HG02981 (cell line): ENCODE data around the gene TDRD7.

Source experiments
- ATAC-seq: cut with Tn5 transposase; IDR thresholded peaks from one replicate; pipeline ENCODE4 v1.9.1; 2021; ENCODE audit warnings: mild to moderate bottlenecking, moderate library complexity; ENCODE audit not compliant: unreplicated experiment

The TDRD7 gene

DNA sequence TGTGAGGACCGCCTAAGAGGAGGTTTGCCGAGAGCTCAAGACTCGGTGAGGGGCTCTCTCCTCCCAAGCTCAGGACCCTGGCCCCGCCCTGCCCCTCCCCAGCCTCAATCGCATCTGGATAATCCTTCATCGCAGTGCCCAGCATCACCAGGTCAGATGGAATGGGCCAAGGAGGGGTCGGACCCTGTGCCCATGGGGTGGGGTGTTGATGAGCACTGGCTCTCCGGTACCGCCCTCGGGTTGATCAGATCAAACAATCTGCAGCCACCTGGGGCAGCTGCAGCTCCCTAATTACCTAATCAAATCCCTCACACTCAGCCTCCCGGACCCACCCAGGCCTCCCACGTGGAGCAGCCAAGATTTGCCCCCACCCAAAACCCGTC, 24.4 kb upstream of the TDRD7 start:
- ATAC-seq, result no peak

DNA sequence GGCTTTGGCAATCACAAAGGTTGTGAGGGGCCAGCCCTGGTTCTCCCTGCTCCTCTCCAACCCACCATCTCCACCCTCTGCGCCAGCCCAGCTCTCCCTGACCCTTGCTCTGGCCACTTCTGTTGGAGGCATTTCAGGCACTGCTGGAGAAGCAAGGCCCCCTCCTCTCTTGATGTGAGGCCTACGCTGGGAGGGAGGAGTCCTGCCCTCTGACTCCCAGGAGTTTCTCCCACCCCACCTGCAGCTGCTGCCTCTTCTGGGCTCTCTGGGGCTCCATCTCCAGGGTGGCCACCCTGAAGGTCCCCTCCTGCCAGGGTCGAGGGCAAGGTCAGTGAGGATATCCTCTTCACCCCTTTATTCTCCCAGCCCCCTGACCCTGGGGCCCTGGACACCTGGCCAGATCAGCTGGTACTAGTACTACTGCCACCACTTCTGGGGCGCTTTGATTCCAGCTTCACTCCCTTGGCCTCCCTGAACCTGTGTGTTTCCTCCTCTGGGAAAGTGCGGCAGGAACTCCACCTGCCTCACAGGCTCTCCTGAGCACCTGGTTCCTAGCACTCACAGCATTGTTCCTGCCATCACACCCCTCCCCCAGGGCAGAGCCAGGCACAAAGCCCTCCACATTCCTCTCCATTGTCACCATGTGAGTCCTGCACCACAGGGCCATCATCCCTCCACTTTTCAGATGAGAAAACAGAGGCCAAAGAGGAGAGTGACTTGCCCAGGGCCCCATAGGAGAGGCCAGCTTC, 23.8 kb upstream of the TDRD7 start:
- no peak for ATAC-seq

DNA sequence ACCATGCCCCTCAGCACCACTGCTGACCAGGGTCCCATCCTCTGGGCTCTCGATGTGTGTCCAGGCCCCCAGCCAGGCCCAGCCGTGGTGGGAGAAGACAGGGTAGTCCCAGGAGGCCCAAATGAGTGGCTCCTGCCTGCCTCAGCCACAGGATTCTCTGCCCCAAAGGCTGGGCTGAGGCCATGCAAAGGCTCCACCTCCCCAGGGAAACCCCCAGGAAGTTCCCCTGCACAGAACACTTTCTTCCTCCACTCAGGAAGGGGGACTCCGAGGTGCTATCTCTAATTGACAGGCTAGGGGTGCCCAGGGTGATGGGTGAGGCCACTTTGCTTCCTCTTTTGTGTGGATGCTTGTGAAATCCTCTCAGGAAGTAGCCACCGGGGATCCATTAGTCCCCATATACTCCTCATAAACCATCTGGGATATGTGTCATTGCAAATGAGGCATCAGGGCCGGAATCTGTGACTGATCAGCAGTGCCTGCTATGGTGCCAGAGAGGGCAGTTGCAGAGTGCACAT, 23.1 kb upstream of the TDRD7 start:
- peak; percentile 74 for ATAC-seq

DNA sequence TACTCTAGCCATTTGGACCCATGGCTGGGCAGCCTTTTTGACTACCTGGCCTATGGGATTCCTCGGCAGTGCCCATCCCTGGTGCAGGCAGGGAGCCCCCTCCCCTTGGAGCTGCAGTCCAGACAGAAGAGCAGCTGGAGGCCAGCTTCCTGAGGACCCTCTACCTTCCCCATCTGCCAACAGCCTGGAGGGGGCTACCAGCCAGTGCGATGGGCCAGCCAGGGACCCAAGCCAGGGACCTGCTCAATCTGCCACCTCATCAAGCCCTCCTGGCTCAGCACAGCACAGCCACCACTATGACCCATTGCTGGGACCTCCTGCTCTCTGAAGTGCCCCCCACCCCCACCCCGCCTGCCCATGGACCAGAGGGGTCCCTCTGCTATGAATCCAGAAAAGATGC, 22.6 kb upstream of the TDRD7 start:
- no peak for ATAC-seq

DNA sequence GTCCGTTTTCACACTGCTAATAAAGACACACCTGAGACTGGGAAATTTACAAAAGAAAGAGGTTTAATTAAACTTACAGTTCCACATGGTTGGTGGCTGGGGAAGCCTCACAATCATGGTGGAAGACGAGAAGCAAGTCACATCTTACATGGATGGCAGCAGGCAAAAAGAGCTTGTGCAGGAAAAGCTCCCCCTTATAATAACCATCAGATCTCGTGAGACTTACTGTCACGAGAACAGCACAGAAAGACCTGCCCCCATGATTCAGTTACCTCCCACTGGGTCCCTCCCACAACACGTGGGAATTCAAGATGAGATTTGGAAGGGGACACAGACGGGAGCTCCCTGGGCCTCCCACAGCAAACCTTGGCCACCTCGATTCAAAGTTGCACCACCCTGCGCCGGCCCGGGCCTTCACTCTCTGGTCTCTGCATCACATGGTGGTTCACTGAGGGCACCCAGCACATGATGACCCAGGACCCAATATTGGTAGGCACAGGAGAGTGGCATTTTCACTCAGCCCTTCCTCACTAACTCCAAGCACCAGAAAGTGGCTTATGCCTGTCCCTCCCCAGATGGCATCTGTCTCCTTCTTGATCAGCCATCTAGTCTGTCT, 21.0 kb upstream of the TDRD7 start:
- no peak for ATAC-seq

DNA sequence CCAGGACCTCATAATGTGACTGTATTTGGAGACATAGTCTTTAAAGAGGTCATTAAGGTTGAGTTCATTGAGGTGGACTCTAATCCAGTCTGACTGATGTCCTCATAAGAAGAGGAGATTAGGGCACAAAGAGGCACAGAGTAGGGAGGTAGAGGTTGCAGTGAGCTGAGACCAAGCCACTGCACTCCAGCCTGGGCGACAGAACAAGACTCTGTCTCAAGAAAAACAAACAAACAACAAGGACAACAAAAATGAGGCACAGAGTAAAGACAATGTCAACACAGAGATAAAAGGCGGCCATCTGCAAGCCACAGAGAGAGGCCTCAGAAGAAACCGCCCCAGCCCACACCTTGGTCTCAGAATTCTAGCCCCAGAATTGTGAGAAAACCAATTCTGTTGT, 17.0 kb upstream of the TDRD7 start:
- ATAC-seq, result no peak

DNA sequence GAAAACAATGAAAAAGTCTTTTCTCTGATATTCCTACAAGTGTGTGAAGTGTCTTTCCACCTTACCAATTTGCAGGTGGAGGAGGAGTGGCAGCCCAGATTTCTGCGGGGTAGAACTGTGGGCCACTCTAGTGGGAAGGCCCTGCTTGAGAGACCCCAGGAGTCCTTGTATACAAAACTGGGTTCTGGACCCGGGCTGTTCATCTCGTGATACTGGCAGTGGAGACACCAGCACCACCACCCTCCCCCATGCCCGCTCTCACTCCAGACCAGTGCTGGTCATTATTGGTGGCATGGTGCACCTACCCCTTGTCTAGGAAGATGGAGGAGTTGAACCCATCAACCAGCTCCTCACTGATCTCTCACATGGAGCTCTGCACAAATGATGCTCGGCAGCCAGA, 16.2 kb upstream of the TDRD7 start:
- no peak for ATAC-seq

DNA sequence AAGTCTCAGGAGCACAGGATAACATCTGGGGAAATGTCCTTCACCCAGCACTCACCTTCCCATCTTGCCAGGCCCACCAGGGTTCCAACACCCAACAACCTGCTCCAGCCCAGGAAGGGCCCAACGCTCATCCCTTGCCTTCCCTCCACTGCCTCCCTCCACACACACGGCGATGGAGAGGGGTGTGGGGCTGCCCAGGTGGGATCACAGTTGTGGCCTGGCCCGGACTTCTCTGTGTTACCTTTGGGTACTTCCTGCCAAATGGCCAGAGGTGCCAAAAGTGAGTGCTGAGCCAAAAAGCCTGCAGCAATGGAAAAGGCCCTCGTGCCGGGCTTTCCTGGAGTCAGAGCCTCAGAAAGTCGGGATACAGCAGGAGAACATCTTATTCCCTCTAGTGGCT, 15.6 kb upstream of the TDRD7 start:
- no peak for ATAC-seq

DNA sequence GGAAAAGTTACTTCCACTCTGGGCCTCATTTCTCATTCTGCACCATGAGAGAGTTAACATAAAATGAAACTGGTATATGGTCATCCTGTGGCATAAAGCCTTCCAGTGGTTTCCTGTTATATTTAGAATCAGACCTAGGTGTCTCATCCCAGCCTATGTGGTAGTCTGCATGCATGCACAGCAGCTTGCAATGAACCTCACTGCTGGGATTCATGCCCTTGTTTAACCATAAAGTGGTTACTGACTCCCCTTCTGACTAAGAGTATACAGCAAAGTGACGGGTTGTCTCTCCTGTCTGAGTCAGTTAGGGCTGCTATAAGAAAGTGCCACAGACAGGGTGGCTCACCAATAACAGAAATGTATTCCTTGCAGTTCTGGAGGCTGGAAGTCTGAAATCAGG, 14.7 kb upstream of the TDRD7 start:
- peak; percentile 76 for ATAC-seq

DNA sequence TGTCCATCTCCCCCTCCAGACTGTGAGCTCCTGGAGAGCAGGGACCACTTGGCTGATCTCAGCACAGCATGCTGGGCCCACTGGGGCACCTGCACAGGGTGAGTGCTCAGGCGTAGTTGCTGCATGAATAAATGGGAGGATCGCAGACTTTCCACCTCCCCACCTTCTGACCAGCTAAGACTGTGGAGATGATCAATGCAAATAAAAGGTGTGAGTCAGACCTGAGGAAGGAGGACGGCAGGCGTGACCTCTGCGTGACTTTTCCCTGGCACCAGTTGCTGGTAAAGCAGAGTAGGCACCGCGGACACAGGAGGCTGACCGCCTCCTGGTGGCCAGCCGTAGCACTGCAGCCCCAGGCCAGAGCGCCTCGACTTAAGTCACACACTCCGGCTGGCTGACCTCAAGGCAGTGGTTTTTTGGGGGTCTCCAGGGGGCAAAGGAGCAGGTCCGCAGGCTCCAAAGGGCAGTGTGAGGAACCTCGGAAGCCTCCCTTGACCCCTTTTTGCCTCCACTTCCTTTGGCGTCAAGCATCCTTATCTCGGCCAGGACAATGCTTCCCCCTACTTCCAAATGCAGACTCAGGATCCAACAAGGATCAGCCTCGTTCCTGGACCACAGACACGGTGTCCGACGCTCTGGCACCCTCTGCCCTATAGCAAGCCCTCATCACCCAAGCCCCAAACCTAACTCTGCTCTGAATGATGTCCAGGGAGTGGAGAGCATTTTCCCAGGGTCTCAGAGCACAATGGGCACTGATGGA, 12.7 kb upstream of the TDRD7 start:
- ATAC-seq, result no peak

DNA sequence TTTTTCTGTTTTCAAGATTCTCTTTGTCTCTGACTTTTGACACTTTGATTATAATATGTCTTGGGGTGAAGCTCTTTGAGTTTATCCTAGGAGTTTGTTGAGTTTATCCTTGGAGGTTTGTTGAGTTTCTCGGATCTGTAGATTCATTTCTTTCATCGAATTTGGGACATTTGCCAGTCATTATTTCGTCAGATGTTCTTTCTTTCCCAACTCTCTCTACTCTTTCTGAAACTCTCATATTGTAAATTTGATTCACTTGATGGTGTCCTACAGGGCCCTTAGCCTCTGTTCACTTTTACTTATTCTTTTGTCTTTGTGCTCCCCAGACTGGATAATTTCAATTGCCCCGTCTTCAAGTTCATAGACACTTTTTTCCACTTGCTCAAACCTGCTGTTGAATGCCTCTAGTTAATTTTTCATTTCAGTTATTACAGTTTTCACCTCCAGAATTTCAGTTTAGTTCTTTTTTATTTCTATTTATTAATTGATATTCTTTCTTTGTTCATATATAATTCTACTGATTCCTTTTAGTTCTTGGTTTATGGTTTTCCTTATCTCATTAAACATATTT, 8.1 kb upstream of the TDRD7 start:
- no peak for ATAC-seq

DNA sequence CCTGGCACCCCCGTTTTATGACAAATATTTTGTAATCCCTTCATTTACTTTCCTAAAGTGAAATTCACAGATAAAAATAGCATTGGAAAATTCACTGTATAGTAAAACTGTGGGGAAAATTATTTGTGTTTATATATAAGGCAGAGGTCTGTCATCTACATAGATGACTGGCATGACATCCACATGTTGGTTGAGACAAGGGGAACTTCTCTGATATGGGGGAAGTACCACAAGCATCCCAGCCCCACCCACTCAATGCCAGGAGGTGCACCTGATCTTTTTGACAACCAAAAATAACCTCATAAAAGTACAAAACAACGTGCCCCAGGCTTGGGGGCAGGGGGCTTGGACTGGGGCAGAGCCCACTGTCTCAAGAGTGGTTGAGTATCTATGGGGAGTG, 6.3 kb upstream of the TDRD7 start:
- no peak for ATAC-seq

DNA sequence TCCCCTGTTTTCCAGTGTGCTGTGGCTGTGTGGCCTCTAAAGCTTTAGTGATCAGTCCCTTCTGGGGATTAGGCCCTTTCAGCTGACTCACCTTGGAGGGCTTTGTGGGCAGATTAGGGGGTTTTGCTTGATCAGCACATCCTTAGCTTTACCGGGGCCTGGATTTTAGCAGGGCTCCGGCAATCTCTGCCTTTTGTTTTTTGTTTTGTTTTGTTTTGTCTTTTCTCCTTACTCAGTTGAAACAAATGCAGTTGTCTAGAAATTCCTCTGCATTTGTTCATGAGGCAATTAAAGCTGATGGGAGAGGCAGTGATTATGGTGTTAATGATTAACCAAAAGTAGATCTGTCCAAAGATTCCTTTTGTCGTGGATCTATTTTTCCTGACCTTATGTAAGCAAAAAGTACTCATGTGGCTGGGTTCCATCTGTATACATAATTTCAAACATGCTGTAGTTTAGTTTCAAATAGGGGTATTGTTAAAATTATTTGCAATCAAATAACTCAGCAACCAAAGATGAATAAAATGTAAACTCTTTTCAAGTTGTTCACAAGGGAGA, 5.2 kb upstream of the TDRD7 start:
- ATAC-seq, result no peak

DNA sequence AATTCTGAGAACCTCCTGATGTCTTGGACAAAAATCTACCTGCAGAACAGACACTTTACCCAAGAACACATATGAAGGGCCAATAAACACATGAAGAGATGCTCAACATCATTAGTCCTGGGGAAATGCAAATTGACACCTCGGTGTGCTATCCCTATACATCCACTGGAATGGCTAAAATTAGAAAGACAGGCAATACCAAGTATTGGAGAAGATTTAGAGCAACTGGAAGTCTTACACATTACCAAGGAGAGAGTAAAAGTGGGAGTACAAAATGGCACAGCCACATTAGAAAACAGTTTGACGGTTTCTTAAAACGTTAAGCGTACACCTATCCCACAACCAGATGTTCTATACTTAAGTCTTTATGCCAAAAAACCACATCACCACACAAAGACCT, 3.3 kb upstream of the TDRD7 start:
- ATAC-seq, result no peak

DNA sequence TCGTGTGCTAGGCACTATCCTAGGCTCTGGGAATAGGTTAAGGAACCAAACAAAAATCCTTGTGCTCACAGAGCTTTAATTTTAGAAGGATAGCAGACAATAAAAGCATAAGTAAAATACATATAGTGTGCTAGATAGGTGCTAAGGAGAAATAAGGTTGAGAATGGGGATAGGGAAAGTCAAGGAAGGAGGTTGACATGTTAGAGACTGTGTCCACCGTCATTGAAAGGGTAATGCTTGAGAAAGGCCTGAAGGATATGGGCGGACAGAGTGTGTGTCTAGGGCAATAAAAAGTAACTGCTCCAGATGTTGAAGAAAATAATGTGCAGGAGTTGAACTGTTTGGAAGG, 482 bp upstream of the TDRD7 start:
- peak; percentile 14 for ATAC-seq

DNA sequence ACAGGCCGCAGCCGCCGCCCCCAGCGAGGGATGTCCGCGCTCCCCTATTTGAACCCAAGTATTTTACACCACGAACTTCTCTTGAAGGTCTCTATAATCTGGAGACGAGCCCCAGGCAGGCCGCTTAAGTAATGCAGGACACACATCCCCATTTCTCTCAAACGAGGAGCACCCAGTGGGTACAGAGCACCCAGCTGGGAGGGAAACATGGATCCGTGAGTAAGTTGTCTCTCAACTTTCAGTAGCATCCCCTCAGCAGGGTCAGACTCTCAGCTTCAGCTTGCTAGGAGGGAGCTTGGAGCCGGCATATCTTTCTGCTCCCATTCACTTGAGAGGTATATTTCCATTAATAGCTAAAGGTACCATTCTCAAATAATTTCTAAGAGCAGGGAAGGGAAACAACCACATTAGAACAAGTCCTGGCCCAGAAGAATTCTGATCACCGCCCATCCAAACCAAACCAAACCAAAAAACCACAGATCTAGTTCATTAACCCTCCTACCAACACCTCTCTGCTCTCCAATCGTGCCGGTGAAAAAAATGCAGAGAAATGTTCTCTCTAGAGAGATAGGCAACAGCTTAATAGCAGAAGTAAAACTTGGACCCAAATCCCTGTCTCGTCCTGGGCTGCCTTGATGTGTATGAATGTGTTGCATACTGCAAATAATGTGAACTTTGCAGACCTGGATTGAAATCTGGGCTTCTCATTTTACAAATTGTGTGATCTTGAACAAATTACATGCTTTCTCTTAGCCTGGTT, 910 bp downstream of the TDRD7 start:
- ATAC-seq, result peak; percentile 3

DNA sequence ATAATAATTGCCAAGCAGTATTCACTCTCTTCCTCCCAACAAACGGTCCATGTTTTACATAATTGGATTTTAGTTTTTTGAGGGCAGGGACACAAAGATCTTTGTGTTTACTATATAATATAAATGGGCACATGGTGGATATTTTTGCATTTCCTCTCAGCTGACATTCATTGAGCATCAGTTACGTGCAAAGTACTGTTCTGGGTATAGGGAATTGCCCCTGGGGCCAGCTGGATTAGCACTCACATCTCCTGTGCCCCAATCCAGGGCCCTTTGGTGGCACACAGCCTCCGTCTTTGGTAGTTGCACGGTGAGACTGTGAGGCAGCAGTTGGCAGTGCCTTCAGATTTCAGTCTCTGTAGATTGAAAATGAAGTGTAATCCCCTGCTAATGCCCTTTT, 1.6 kb downstream of the TDRD7 start:
- no peak for ATAC-seq

DNA sequence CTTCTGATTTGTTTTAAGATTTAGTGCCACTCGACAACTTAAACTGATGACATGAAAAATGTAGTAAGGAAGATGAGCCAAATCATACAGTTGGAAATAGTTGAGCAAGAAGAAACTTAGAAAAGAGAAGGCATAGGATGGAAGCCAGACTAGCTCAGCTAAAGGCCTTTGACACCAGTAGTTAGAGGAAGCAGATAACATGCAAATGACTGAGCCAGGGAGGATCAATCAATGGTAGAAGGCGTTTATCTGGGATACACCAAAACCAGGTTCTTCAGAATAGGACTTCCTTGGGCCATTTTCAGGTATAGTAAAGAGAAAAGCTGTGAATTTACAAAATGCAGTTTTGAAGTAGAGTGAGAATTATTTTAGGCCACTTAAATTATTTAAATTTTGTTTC, 3.2 kb downstream of the TDRD7 start:
- ATAC-seq, result no peak

DNA sequence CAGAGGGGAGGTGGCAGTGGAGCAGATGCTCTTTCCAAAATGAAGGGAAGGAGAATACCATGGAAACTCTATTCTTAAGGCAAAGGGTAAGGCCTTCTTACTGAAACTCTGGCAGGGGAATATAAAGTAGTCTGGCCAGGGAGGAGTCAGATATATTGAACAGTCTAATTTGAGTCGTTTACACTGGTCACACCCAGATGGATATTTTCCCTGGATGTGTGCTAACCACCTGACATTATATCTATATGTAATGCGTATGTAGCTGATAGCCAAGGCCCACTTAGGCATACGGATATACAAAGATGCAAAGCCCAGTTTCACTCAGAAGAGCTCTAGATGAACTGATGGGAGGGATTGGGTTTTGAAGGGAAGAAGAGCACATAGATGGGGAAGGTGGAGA, 7.0 kb downstream of the TDRD7 start:
- ATAC-seq, result no peak

DNA sequence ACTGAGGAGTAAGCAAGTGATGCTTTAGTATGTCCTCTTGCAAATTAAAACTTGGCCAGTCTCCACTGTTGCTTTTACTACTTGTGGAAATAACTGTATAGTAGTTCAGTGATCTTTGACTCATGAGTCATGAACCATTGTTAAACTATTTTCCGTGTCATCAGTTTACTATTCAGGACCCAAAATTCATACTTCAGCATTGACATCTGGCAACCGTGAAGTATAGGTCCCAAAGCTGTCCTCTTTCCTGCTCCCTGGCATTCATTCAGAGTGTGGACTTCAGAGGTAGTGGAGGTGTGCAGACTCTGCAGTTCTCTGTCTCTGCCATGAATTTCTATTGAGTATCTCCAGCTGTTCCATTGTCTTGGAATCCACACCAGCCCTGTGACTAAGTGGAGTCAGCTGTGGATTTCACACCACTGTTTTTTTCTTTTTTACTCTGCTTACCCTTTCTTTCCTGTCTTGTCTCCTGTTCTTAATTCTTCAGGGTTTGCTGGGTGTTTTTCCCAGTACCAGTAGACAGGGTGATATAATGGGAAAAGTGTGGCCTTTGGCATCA, 7.5 kb downstream of the TDRD7 start:
- no peak for ATAC-seq
